Lung microvascular endothelial cell (primary cell): Measurements from ENCODE around the gene KIAA0040. TPM values are rescaled to one million over a fixed set of nuclear protein-coding genes. Genes with fewer than 3 reads are reported as not detected.

Source experiments
- DNase-seq, 2 donors: peaks; one replicate each; pipeline versions ENCODE4 v3.0.0 to v3.0.0-alpha.2; 2010; ENCODE audit warnings: low read depth in 2 of 2
- total RNA-seq: library from RNA; depleted of rRNA; stranded (reverse); fragments of >200 nt; gene quantifications from 2 replicates; pipeline ENCODE4 v1.2.1, GENCODE V29; 2014

The KIAA0040 gene
- total RNA-seq, 1 donor from 2014 or later, result 4.2 TPM

DNA sequence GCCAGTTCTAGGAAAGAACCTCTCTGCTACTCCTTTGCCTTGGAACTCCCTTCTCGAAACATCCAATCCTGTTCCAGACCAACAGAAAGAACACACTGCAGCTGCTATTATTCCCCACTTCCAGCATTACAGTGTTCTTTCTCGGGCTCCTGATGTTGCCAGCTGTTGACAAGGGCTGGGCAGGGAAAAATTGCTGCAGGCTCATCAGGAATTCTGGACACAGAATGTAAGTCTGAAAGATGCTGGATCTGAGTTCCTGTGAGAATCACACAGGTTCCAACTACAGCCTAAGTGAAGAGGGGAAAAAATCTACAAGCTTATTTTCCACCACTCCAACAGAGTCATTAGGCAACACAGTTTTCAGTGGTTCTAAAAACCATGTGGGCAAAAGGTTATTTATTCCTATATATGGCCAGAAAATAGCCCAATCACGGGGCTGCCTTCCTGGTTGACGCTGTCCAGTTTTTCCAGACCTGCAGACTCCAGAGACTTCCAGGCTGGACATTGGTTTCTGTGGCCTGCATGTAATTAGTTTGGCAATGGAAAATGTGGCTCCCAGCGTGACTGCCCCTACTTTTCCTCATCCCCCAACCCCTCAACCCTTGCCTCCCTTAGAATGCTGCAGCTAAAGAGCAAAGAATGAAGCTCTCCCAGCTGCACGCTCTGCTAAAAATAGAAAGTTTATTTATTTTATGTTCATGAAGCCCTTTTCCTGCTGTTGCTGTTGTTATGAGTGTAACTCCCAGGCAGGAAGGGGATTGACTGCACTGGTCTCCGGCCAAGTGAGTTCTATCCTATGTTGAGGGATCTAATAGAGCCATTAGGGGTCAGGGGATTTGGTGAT is 8.3 kb upstream of the KIAA0040 start:
- DNase-seq, result peak; percentile 87 to 96

DNA sequence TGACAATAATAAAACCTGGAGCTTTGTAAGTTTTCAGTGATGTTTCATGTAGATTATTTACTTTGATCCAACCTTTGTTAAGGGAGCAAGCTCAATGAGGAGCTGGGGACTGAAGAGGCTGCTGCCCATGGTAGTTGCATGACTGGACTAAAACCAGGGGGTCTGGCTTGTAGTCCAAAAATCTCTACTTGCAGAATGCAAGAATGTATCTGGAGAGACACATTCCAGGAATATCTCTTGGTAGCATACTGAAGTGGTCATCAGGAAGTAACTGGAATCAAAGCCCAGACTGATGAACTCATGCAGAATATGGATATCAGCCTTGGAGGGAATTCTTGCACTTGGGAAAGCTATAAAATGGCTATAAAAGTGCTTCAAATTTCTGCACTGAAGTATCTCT is 5.8 kb upstream of the KIAA0040 start:
- DNase-seq, result peak in 1 of 2 donors; percentile 59

DNA sequence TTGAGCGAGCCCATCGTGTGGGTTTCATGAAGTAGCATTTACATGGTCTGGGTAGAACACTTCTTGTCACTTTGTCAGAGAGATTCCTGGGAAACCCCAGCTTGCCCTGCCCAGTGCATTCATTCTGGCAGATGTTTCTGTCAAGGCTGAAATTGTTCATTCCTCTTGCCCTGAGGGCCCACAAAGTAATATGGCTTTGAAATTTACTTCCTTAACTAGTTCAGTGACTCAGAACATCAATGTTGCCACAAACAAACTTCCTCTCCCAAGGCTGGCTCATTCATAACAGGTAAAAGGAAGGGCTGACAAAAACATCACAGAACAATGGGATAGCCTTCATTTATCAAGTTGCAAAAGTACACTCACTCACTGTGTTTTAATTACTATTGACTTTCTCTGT is 5.0 kb upstream of the KIAA0040 start:
- DNase-seq, result peak; percentile 77 to 89

DNA sequence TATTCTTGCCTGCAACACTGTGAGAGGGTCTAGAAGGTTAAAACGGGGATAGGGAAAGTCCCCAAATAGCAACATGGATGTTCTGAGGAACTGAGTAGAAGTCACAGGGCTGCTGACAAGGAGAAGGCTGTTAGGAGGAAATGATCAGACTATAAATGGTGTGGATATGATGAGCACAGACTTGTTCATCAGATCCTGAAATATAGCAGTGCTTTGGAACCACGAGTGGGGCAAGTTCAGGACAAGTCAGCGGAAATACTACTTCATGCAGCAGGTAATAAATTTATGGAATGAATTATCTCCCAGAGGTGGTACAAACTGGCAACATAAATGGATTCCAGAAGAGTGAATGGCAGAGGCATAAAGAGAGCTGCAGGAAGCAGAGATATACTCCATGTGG is 3.2 kb upstream of the KIAA0040 start:
- peak in 1 of 2 donors; percentile 22 for DNase-seq

DNA sequence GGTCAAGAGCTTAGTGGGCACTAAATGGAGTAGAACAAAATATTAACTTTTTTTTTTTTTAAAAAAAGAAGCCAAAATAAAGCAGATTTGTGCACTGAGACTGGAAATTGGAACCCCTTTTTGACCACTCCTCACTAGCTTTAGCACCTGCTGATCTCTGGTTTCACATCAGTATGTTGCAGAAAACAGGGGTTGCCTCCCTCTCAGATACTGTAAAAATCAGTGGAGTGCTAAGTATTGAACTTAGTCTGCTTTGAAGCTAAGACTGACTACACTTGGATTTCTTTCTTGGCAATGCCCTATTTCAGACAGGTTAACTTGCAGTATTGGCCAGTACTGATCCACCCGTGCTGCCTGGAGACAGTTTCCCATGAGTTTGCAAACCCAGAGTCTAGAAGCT is 2.7 kb upstream of the KIAA0040 start:
- DNase-seq, result no peak

DNA sequence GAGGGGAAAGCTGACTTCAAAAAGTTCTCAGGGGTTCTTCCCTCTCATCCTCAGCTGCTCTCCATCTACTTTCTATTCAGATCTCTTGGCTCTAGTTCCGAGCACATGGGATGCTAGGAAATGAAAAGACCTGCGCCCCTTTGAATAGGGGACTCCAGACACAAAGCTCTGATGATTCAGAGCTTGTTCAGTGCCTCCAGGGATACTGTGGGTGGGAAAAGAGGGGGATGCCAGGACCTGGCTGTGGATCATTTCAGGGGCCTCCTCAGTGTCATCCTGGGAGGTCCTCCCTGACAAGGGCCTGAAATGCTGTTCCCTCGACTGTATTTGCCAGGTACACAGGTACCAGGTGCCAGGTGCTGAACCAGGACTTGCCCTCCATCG is 943 bp upstream of the KIAA0040 start:
- DNase-seq, result peak in 1 of 2 donors; percentile 17

DNA sequence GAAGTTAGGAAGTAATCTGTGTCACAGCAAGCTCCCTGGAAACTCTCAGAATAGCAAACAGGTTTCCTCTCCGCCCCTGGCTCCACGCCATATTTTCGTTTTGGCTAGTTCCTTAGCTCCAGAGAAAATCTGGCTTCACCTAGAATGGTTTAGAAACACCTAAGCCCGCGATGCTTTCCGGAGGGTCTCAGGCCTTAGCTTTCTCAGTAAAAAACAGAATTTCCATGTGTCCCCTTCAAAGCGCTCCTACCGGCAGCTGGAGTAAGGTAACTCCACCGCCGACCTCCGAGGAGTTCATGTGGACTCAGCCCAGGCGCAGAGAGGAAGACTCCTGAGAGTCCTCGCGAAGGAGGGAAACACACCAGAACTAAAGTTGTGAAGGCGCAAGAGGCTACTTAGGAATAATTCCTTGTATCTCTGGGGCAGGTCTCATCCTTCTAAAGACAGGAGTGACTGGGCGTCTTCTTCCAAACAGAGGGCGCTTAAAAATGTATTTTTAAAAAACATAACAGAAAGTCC is 406 bp downstream of the KIAA0040 start:
- DNase-seq, result peak; percentile 43 to 61

DNA sequence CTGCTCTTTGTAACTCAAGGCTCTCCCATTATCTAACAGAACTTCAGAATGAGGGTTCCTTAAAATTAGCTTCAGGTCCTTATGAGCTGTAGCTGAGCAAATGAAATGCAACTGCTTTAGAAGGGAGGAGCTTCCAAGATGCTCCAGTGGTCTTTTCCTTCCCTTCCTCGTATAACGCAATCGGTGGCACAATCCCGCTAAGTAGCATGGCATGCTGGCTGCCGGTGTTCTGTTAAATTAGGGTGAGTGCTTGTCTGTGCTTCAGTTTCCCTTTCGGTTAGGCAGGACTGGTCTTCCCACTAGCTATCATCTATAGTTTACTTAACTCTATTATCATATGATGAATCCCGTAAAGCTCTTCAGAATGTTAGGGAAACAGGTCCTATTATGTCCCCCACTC is 917 bp downstream of the KIAA0040 start:
- DNase-seq, result peak; percentile 49 to 65

DNA sequence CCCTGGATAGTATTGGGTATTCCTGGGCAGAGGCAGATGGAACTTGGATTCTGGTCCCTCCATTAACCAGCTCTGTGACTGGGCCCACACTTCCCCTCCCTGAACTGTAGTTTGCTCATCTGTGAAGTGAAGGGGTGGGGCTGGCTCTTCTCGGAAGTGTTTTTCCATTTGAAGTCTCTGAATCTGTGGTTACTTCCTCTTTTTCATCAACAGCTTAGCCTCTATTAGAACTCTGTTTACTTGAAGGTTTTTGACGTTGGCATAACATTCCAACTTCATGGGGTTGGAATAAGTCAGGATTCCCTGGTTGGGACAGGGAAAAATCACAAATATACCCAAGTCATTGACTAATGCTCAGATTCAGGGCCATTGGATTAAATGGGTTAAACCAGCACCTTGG is 3.6 kb downstream of the KIAA0040 start:
- no peak for DNase-seq

DNA sequence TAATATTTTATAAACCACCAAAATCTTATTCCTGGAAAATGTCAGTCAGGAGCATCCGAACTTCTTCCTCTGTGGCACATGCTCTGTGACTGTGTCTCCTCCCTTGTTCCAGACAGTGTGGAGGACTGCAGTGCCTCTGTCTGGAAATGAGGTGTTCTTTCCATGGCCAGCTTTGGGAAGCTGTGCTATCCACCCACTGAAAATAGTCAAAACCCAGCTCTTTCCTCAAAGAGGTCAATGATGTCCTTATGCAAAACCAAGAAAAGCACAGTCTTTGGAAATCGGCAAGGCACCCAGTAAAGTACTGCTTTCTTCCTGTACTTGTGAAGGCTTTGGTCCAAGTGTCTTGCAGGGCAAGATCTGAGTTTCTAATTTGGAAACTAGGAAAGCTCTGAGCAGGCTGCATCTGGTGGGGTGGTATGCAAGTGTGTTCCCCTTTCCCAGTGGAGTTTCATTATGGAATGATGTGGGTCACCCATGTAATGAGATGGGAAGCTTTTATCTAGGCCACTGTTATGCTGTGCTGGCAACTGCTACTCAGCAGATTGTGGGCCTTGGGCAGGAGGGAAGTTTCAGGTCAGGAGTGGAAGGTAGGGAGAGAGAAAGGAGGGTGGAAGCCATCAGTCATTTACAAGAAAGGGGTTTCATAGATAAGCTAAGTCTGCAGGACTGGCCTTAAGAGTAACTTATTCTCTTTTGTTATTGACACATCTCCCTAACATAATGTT is 6.0 kb downstream of the KIAA0040 start:
- DNase-seq, result no peak

DNA sequence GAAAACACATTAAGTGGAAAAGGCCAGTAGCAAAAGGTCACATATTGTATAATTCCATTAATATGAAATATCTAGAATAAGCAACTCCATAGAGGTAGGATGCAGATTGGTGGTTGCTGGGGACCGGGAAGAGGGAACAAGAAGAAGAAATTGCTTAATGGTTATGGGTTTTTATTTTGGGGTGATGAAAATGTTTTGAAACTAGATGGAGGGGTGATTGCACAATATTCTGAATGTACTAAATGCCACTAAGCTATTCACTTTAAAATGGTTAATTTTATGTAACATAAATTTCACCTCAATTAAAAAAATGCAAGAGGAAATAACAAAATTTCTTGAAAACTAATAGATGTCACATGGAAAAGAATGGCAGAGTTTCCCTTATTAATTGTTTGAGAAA is 6.7 kb downstream of the KIAA0040 start:
- no peak for DNase-seq

DNA sequence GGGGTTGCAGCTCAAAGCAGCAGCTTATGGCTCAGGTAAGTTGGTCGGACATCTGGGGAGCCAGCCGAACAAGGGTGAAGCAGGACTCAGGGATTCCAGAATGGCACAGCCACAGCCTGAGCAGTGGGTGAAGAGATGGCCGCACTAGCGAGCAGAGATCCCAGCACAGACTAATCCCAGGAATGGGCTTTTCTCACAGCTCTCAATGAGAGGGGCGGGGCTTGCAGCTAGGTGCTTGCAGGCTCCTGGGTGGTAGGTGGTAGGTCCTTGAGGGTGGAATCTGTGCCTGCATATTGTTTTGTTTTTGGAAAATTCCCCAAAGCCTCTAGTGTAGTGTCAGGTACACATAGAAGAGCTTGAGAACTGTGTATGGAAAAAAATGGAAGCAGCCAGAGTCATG is 9.0 kb downstream of the KIAA0040 start:
- no peak for DNase-seq

DNA sequence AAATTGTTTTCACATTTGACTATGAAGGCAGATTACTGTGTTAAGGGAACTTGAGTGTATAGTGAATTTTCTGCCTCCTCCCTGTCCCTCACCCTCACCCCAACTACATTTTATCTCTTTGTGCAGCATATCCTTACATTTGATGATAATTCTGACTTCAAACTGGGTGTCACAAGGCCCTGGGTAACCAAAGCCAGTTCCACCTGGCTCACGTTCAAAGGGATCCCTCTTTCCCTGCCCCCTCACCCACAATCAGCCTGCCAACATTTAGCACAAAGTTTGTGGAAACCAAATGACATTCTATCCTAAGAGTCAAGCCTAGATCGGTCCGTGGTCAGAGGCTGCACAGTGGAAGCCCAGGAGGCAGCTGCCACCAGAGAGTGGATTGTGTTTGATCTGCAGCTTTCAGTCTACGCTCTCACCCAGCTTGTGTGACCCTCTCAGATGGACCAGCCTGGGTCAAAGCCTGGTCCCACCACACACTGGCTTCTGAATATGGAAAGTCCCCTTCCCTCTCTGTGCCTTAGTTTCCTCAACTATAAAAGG is 10.3 kb downstream of the KIAA0040 start:
- DNase-seq, result no peak

DNA sequence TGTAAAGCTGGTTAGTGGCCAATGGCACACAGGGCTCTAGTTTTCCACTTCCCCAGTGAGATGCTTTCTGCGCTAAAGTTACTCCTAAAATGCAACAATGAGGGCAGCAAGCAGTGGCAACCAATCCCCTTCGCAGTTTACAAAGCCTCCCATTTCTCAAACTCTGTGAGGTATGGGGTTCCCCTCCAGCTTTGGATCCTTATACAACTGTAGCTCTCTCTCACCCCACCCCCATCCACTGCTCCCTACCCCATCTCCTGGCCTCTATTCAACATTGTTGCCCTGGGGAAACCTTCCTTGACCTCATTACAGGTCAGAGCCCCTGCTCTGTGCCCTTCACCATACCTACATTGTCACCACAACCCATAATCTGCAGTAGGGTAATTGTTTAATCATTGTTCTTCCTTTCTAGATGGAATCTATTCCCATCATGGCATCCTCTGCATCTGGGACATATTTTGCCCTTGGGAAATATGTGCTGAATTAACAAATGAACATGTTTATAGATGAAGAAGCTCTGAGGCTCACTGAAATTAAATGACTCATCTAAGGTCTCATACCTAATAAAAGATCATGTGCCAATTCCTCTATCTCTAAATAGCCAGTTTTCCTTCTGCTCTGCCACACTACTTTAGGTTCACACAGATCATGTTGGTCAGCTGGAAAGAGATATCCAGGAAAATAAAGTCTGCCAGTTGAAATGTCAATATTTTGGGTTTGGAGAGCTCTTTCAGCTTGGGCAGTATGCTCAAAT is 12.6 kb downstream of the KIAA0040 start:
- no peak for DNase-seq

DNA sequence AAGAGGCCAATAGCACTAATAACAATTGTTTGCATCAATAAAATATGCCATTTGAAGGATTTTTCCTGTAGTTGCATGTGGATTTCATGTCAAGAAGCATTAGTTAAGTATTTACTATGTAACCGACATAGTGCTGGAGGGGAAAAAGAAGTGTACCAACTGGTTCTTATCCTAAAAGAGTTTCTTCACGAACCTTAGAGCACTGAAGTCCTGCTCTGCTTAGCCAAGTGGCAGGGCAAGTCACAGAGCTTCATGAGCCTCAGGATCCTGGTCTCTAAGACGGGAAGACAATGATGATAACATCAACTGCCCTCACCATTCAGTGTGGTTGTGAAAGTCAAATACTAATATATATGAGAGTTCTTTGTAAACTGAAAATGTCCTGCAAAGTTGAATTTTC is 14.1 kb downstream of the KIAA0040 start:
- DNase-seq, result no peak

DNA sequence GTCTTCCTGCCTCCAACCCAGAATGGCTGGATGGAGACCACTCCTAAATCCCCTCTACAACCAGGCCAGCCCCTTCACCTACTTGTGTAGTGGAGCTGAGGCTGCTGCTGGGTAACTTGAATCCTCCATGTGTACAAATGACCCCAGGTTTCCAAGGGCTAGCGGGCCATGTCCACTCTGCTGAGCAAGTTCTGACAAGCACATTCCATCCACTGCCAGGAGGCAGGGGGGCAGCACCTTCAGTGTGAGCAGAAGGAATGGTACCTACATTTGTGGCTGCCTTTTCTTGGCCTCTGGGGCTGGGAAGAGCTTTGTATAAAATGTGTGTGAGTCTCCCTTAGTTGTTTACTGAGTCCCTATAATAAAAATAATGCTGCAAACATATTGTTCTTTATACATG is 14.5 kb downstream of the KIAA0040 start:
- DNase-seq, result no peak

DNA sequence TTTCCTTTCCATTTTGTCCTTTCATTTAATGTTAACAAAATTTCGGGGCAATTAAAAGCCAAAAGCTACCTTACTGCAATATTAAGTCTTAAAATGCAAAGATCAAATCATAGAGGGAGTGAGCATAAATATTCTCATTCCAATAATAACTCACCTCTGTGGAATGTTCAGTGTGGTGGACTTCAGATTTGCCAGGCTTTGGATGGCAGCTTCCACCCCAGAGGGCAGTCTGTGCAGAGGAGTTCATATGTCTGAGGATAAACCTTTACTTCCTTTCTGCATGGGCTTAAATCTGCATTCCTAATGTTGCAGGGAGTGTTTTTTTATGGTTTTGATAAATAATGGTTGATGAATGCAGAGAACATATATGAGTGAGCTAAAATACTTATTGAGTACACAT is 16.3 kb downstream of the KIAA0040 start:
- no peak for DNase-seq

DNA sequence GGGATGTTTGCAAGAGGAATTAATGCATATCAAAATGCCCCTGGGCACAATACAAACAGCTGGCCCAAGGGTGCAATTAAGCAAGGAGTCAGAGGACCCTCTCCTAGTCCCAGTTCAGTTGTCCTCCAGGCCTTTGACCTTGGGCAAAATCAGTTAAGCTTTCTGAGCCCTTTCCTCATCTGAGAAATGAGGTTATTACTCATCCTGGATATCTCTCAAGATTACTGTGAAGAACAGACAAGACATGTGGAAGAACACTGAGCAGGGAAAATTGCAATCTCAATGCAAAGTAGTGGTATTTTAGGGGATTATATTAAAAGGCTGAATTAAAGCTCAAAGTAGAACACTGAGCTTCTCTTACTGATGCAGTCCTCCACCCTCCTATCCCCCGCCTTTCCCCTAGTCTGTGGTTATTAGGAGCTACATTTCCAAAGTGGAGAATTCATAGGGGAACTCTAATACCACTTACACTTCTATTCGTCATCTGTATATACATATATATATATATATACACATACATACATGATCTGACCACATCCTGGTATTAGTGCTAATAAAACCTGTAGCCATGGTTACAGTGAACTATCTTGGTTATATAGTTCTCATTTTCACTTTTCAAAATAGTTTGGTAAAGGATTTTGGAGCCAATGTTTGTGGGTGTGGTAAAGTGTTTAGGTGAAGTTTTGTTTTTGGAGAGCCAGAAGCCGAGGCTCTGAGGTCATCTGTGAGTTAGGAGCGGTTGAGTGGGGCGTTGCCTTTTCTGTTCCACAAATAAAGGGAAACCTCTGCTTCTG is 18.1 kb downstream of the KIAA0040 start:
- no peak for DNase-seq

DNA sequence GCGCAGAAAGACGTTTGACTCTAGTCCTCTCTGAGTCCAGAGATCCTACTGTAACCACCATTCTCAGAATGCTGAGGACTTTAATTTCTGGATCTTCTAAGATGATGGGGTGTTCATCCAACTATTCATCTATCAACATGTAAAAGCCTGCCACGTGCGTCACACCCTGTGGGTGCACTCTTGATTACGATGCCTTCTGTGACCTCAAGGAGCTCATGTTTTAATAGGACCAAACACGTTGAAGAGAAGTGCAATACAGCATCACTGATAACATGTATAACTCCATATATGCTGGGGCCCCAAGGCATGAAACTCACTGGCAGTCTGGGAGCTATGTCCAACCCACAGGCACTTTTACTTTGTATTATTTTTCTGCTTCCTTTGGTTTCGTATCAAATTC is 19.0 kb downstream of the KIAA0040 start:
- DNase-seq, result no peak

DNA sequence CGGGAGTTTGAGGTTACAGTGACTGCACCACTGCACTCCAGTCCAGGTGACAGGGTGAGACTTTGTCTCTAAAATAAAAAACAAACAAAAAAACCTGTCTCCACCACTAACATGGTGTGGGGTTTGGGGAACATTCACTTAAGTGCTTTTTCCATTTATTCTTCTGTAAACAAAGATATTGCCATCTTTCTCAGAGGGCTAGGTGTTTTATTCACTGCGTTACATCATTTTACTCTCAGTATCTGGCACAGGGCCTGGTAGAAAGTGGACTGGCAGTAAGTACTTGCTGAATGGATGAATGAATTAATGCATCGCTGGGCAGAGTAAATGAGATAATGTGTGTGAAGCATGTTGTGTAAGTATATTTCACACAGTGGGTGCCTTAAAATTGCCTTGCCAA is 20.1 kb downstream of the KIAA0040 start:
- DNase-seq, result no peak
